ENCODE measurements around the gene ABHD10.

The ABHD10 gene

GRCh38 chr3:111978583-111979433 lies at the start of gene ABHD10:
Gene ABHD10, plus strand, starts transcription at chr3:111979026. Its CDS starts 36 bp downstream, at chr3:111979062.
- TF ChIP-seq ZNF274 (IDR thresholded peaks at IDR 0.05; ENCODE audit: low read depth, low read length) = no peak
- H3K4me3 ChIP-seq (ENCODE audit: low read length) = peak within 1 kb of the TSS; percentile 80

GRCh38 chr3:111929484-111929883 lies 49.3 kb upstream of the ABHD10 start:
- H3K4me3 ChIP-seq (ENCODE audit: low read length) = no peak overlapping the region
- no peak for TF ChIP-seq ZNF274 (IDR thresholded peaks at IDR 0.05; ENCODE audit: low read depth, low read length)

- TF ChIP-seq ZNF274 (IDR thresholded peaks at IDR 0.05; ENCODE audit: low read depth, low read length) = no peak
- H3K4me3 ChIP-seq (ENCODE audit: low read length) = no peak overlapping the region
Measured at GRCh38 chr3:111932946-111933345, 45.9 kb upstream of the ABHD10 start.

GRCh38 chr3:111936191-111936841 lies 42.5 kb upstream of the ABHD10 start:
- TF ChIP-seq ZNF274 (IDR thresholded peaks at IDR 0.05; ENCODE audit: low read depth, low read length) = no peak
- no peak overlapping the region for H3K4me3 ChIP-seq (ENCODE audit: low read length)

- no peak overlapping the region for H3K4me3 ChIP-seq (ENCODE audit: low read length)
- TF ChIP-seq ZNF274 (IDR thresholded peaks at IDR 0.05; ENCODE audit: low read depth, low read length) = no peak
Measured at GRCh38 chr3:111936967-111937366, 41.9 kb upstream of the ABHD10 start.

GRCh38 chr3:111937871-111938270 lies 41.0 kb upstream of the ABHD10 start:
- no peak for TF ChIP-seq ZNF274 (IDR thresholded peaks at IDR 0.05; ENCODE audit: low read depth, low read length)
- no peak overlapping the region for H3K4me3 ChIP-seq (ENCODE audit: low read length)

GRCh38 chr3:111939873-111940272 lies 39.0 kb upstream of the ABHD10 start:
- no peak for TF ChIP-seq ZNF274 (IDR thresholded peaks at IDR 0.05; ENCODE audit: low read depth, low read length)
- H3K4me3 ChIP-seq (ENCODE audit: low read length) = no peak overlapping the region

GRCh38 chr3:111943533-111943932 lies 35.3 kb upstream of the ABHD10 start:
- TF ChIP-seq ZNF274 (IDR thresholded peaks at IDR 0.05; ENCODE audit: low read depth, low read length) = no peak
- H3K4me3 ChIP-seq (ENCODE audit: low read length) = no peak overlapping the region

- H3K4me3 ChIP-seq (ENCODE audit: low read length) = no peak overlapping the region
- no peak for TF ChIP-seq ZNF274 (IDR thresholded peaks at IDR 0.05; ENCODE audit: low read depth, low read length)
Measured at GRCh38 chr3:111944372-111944771, 34.5 kb upstream of the ABHD10 start.

GRCh38 chr3:111947231-111947630 lies 31.6 kb upstream of the ABHD10 start:
- no peak overlapping the region for H3K4me3 ChIP-seq (ENCODE audit: low read length)
- TF ChIP-seq ZNF274 (IDR thresholded peaks at IDR 0.05; ENCODE audit: low read depth, low read length) = no peak

GRCh38 chr3:111948786-111949185 lies 30.0 kb upstream of the ABHD10 start:
- no peak overlapping the region for H3K4me3 ChIP-seq (ENCODE audit: low read length)
- TF ChIP-seq ZNF274 (IDR thresholded peaks at IDR 0.05; ENCODE audit: low read depth, low read length) = no peak

GRCh38 chr3:111949712-111950111 lies 29.1 kb upstream of the ABHD10 start:
- no peak for TF ChIP-seq ZNF274 (IDR thresholded peaks at IDR 0.05; ENCODE audit: low read depth, low read length)
- H3K4me3 ChIP-seq (ENCODE audit: low read length) = no peak overlapping the region

GRCh38 chr3:111951032-111951431 lies 27.8 kb upstream of the ABHD10 start:
- no peak overlapping the region for H3K4me3 ChIP-seq (ENCODE audit: low read length)
- TF ChIP-seq ZNF274 (IDR thresholded peaks at IDR 0.05; ENCODE audit: low read depth, low read length) = no peak

GRCh38 chr3:111952086-111952485 lies 26.7 kb upstream of the ABHD10 start:
- no peak overlapping the region for H3K4me3 ChIP-seq (ENCODE audit: low read length)
- no peak for TF ChIP-seq ZNF274 (IDR thresholded peaks at IDR 0.05; ENCODE audit: low read depth, low read length)

- TF ChIP-seq ZNF274 (IDR thresholded peaks at IDR 0.05; ENCODE audit: low read depth, low read length) = no peak
- H3K4me3 ChIP-seq (ENCODE audit: low read length) = no peak overlapping the region
Measured at GRCh38 chr3:111952866-111953450, 25.9 kb upstream of the ABHD10 start.
